GM12874 (cell line): ENCODE data around the gene PLEKHH1.

Experiments used
- TF ChIP-seq, protein P1 (sequence below): IDR thresholded peaks from 2 replicates; pipeline ENCODE4 v1.5.1; 2011; ENCODE audit warnings: low read depth, mild to moderate bottlenecking, control low read depth, low read length, moderate library complexity; ENCODE audit not compliant: insufficient read depth

The PLEKHH1 gene

DNA sequence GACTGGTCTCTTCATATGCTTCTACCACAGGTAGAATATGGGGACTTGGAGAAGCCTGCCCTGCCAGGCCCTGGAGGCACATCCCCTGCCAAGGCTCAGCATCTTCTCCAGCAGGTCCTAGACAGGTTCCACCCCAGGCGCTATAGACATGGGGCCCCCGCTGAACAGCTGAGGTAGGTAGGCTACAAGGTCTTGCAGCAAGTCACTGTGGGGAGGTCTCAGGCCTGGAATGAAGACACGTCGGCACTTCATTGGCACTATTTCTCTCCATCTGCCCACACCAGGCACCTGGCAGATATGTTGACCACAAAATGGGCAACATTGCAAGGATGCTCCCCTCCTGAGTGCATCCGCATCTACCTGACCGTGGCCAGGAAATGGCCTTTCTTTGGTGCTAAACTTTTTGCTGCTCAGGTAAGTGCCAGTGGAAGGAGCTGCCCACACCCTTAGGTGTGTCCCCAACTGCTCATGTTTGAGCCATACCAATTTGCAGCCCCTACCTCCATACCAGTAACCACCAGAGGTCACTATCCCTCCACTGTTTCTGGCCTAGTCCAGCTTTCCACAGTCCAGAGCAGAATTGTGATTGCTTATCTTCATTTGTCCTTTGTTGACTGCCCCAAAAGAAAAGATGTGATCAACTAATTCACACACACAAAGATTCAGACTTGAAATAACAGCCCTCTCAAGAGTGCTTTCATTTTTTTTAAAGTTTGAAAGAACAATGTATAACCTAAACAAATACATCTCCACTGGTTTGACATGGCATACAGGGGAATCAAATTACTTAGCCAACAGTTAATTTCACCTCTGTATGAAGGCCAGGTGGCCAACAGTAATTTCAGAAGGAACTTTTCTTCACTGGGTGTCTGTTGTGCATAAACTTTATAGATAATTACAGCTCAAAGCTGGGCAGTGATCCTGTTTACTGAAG, 50.9 kb downstream of the PLEKHH1 start:
- TF ChIP-seq, protein P1, sequence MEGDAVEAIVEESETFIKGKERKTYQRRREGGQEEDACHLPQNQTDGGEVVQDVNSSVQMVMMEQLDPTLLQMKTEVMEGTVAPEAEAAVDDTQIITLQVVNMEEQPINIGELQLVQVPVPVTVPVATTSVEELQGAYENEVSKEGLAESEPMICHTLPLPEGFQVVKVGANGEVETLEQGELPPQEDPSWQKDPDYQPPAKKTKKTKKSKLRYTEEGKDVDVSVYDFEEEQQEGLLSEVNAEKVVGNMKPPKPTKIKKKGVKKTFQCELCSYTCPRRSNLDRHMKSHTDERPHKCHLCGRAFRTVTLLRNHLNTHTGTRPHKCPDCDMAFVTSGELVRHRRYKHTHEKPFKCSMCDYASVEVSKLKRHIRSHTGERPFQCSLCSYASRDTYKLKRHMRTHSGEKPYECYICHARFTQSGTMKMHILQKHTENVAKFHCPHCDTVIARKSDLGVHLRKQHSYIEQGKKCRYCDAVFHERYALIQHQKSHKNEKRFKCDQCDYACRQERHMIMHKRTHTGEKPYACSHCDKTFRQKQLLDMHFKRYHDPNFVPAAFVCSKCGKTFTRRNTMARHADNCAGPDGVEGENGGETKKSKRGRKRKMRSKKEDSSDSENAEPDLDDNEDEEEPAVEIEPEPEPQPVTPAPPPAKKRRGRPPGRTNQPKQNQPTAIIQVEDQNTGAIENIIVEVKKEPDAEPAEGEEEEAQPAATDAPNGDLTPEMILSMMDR = peak; percentile 71

DNA sequence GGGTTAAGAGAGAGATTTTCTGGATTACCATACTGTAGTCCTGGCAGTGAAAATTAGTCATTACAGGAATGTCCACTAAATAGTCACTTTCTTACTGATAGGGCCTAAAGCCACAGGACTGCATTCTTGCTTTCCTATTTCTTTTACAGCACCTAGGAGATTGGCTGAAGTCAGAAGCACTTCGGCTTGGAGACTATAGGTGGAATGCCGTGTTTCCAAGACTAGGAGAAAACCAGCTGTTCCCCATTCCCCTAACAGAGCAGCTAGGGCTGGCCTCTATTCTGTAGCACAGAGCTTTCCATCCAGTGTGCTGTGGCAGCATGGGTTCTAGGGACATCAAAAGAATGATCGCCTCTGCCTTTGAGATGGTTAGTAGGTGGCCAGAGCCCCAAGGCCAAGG, 51.9 kb downstream of the PLEKHH1 start:
- TF ChIP-seq, protein P1 = no peak

DNA sequence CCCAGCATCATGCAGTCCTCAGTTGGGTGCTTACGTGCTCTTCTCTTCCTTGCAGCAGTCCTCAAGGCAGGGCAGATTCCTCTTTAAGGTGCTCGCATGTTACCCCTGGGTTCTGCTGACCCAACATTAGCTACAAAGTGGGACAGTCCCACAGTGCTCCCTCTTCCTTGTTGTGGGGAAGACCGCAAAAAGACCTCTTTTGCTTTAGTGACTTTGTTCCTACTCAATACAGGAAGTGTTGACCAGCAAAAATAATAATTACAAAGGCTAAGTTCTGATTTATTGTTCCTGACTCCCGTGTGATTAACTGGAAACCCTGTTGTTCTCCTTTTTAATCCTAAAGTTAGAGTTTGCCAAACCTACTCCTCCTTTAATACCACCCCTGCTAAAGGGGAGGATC, 53.3 kb downstream of the PLEKHH1 start:
- TF ChIP-seq, protein P1 = no peak

DNA sequence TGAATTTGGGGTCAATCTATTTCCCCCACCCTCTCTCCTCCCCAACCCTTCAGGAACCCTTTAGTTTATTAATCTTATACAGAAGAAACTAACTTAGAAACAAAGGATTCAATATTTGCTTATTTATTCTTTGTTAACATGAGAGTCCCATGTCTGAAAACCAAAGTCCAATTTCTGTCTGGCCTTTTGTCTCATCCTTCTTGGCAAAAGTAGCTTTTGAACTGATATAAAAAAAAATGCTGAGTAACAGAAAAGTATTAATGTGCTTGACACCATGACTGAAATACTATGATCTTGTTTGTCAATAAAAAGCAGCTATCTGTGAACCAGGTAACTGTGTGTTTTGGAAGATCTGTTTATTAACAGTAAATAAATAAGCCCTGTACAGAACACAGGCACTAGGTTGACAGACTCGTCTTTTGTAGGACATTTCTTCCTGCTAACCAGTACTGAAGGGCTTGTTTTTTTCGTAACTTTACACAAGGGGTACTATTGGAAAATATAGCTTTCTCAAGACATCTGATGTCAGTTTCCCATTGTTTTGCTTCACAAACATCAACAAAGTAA, 56.2 kb downstream of the PLEKHH1 start:
- TF ChIP-seq, protein P1 = no peak

DNA sequence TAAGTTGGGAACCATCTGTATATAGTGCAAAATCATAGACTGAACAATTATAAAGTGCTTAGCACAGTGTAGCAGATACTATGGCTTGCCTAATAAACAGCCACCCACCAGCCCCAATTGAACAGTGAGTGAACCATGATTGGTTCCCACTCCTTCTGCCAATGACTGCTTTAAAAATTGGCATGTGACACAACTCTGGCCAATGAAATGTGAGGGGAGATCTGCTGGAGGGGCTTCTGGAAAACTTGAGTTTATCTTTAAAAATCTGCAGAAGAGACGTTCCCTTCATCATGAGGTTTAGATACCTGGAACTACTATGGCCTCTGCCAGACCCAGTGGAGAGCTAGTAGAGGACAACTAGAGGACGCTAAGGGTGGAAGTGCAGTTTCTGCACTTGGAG, 62.3 kb downstream of the PLEKHH1 start:
- TF ChIP-seq, protein P1 = no peak

DNA sequence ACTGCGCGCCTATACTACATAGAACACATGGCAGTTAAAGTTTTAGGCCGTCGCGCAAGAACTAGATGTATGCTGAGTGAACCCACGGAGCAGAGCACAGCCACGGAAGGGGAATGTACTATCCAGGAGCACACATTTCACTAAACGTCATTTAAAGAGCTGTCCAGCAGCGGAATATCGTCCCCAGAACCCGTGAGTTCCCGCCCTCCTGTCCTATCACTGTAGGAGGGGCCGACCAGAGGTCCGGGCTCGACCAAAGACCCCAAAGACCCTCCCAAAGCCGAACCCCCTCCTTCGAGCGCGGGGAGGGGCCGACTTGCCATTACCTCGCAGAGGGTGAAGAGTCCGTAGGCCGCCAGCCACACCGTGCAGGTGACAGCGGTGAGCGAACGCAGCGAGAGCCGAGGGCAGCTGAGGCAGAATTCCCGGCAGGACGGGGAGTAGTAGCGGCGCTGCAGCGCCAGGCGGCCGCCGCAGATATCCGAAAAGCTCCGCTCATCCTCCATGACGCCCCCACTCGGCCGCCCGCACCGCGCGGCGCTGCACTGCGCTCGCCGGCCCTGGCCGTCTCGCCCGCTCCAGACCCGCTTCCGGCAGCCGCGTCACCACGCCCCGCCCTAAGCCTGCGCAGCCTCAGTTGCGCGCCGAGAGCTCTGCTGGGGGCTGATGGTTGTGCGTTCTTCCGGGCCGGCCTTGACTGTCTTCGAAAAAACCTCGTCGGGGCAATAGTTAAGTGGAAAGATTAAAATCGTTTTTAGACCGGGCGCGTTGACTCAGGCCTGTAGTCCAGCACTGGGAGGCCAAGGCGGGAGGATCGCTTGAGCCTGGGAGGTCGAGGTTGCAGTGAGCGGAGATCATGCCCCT, 66.8 kb downstream of the PLEKHH1 start, which contains the start of gene PIGH:
PIGH (minus strand) TSS at position 571 of the 864 bp plus-strand sequence; CDS start at position 506, 65 bp downstream.
- TF ChIP-seq, protein P1 = peak; percentile 79

DNA sequence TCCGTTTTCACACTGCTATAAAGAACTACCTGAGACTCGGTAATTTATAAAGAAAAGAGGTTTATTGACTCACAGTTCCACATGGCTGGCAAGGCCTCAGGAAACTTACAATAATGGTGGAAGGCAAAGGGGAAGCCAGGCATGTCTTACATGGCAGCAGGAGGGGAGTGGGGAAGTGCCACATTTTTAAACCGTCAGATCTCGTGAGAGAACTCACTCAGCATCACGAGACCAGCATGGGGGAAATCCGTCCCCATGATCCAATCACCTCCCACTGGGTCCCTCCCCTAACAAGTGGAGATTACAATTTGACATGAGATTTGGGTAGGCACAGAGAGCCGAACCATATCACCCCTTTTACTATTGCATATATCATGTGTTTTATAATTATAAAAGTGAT, 69.0 kb downstream of the PLEKHH1 start:
- TF ChIP-seq, protein P1 = no peak
